Tibial artery (tissue), 4 donors: ENCODE results near the gene POMGNT2.

Experiments
- DNase-seq, 2 donors: peaks; one replicate each; pipeline ENCODE4 v3.0.0-alpha.2; 2019
- H3K27ac ChIP-seq, 2 donors: fragments of 200-600 bp; sonication (generic) in 1 of 2; 1 replicate in 1 of 2; 2 replicates in 1 of 2; pipeline ENCODE4 v1.5.1; 2018 to 2019; ENCODE audit warnings: mild to moderate bottlenecking in 1 of 2
- H3K27me3 ChIP-seq, 2 donors: fragments of 200-600 bp; sonication (generic) in 1 of 2; one replicate each; pipeline versions ENCODE4 v1.5.1 to v1.6.0; 2016 to 2019
- H3K36me3 ChIP-seq, 3 donors: fragments of 200-600 bp; sonication (generic) in 2 of 3; one replicate each; pipeline ENCODE4 v1.5.1; 2016 to 2019; ENCODE audit warnings: mild to moderate bottlenecking in 2 of 3
- H3K4me1 ChIP-seq, 4 donors: fragments of 200-600 bp; sonication (generic) in 2 of 4; 1 replicate in 3 of 4; 2 replicates in 1 of 4; pipeline ENCODE4 v1.5.1; 2016 to 2019
- H3K4me3 ChIP-seq, 2 donors: fragments of 200-600 bp; sonication (generic) in 1 of 2; 1 replicate in 1 of 2; 2 replicates in 1 of 2; pipeline ENCODE4 v1.5.1; 2018 to 2019; ENCODE audit warnings: mild to moderate bottlenecking in 2 of 2
- H3K9me3 ChIP-seq, 3 donors: fragments of 200-600 bp; sonication (generic) in 1 of 3; one replicate each; pipeline ENCODE4 v1.5.1; 2016 to 2019
- intact Hi-C: fragments of 100-400 bp; cut with DNase I; formaldehyde crosslinking; loops from one replicate; pipeline ENCODE4 v1.15.0; 2023; ENCODE audit warnings: low total_unique reads
- TF ChIP-seq, protein P1 (sequence below), 2 experiments: fragments of 200-600 bp in 1 of 2; fragments of 450-650 bp in 1 of 2; IDR thresholded peaks; one replicate each; pipeline ENCODE4 v1.5.1; 2017 to 2019; ENCODE audit warnings: antibody characterized with exemption in 2 of 2, mild to moderate bottlenecking in 1 of 2, moderate library complexity in 1 of 2

Gene POMGNT2

DNA sequence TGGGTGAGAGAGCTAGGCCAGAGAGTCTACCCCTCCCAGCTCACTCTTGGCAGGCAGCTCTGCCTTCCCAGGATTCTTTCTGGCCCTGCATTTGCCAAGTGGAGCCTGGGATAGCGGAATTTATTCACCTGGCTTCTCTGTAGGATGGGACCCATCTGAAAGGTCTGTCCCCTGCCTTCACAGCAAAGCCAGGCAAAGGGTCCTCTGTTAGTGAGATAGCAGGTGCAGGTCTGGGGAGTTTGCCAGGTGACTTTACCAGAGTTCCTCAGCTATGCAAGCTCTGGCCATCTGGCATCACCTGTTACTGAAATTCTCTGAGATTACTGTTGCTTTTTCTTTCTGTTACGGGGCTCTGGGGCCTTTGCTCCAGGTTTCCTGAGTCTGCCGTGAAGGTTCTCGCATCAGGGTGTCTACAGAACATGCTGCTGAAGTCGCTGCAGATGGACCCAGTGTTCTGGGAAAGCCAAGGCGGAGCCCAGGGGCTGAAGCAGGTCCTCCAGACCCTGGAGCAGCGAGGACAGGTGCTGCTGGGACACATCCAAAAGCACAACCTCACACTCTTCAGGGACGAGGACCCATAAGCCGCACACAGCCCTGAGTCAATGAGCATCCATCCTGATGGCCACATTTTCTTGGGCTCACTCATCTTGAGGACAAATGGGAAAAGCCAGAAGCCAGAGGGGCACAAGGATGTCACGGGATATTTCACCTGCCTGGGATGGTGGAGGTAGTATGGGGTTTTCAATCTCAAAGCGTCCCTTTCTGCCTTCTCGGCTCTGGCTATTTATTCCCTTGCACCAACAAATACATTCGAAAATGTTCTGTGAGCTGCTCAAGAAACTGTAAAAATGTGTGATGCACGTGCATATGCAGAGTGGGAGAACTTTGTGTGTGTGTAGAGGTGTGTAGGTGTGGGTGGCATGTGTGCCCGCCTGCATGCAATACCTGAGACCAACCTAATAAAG, 49.8 kb downstream of the POMGNT2 start:
- Histone ChIP-seq H3K4me3 (no peak overlapping the region), H3K27ac (no peak overlapping the region), H3K27me3 (no peaks in the 10 kb centered on the region), H3K36me3 (peaks cover 23 to 51% (median 38%) of the 10 kb centered on the region in 3 donors), H3K9me3 (peaks cover 0 to 24% (median 11%) of the 10 kb centered on the region in 3 donors), H3K4me1 (peaks cover 0 to 2% (median 0%) of the 10 kb centered on the region in 4 donors)
- TF ChIP-seq, protein P1, sequence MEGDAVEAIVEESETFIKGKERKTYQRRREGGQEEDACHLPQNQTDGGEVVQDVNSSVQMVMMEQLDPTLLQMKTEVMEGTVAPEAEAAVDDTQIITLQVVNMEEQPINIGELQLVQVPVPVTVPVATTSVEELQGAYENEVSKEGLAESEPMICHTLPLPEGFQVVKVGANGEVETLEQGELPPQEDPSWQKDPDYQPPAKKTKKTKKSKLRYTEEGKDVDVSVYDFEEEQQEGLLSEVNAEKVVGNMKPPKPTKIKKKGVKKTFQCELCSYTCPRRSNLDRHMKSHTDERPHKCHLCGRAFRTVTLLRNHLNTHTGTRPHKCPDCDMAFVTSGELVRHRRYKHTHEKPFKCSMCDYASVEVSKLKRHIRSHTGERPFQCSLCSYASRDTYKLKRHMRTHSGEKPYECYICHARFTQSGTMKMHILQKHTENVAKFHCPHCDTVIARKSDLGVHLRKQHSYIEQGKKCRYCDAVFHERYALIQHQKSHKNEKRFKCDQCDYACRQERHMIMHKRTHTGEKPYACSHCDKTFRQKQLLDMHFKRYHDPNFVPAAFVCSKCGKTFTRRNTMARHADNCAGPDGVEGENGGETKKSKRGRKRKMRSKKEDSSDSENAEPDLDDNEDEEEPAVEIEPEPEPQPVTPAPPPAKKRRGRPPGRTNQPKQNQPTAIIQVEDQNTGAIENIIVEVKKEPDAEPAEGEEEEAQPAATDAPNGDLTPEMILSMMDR (IDR thresholded peaks at IDR 0.05), result no peak
- no peak for DNase-seq
- intact Hi-C loops, result no loop called here

GRCh38 chr3:43055393-43055792, 50.5 kb downstream of the POMGNT2 start:
- H3K36me3 ChIP-seq, result peaks cover 22 to 47% (median 38%) of the 10 kb centered on the region in 3 donors
- TF ChIP-seq, protein P1 (IDR thresholded peaks at IDR 0.05), result no peak
- intact Hi-C loops, result no loop called here

GRCh38 chr3:43054754-43055153, 51.1 kb downstream of the POMGNT2 start:
- no peak overlapping the region for H3K27ac ChIP-seq
- H3K27me3 ChIP-seq, result no peaks in the 10 kb centered on the region
- no peak overlapping the region for H3K4me3 ChIP-seq
- peaks cover 0 to 29% (median 6%) of the 10 kb centered on the region in 3 donors for H3K9me3 ChIP-seq
- TF ChIP-seq, protein P1 (IDR thresholded peaks at IDR 0.05), result no peak
- intact Hi-C loops, result no loop called here
- H3K36me3 ChIP-seq, result peaks cover 16 to 40% (median 34%) of the 10 kb centered on the region in 3 donors
- H3K4me1 ChIP-seq, result no peaks in the 10 kb centered on the region
- no peak for DNase-seq

More at GRCh38 chr3:43055393-43055792, 50.5 kb downstream of the POMGNT2 start:
- Histone ChIP-seq H3K27me3 (no peaks in the 10 kb centered on the region), H3K4me3 (no peak overlapping the region), H3K4me1 (no peaks in the 10 kb centered on the region), H3K27ac (no peak overlapping the region), H3K9me3 (peaks cover 0 to 26% (median 11%) of the 10 kb centered on the region in 3 donors)
- no peak for DNase-seq

DNA sequence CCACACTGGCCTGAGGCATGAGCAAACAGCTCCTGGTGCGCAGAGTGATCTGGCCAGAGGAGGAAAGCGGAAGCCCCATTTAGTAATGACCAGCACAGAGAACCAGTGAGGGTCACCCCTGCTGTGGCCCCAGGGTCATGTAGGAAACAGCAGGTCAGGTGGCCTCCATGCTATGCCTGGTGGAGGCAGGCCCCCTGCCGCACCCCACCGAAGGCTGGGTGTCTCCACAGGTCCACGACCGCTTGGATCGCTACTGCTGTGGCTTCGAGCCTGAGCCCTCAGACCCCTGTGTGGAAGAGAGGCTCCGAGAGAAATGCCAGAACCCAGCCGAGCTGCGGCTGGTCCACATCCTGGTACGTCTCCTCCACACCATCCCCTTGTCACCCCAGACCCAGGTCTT, 52.6 kb downstream of the POMGNT2 start:
- H3K4me3 ChIP-seq, result no peak overlapping the region
- H3K27ac ChIP-seq, result no peak overlapping the region
- H3K27me3 ChIP-seq, result no peaks in the 10 kb centered on the region
- peaks cover 13 to 32% (median 27%) of the 10 kb centered on the region in 3 donors for H3K36me3 ChIP-seq
- no peaks in the 10 kb centered on the region for H3K4me1 ChIP-seq
- intact Hi-C loops, result no loop called here
- TF ChIP-seq, protein P1 (IDR thresholded peaks at IDR 0.05), result no peak
- no peak for DNase-seq
- H3K9me3 ChIP-seq, result peaks cover 0 to 35% (median 15%) of the 10 kb centered on the region in 3 donors

DNA sequence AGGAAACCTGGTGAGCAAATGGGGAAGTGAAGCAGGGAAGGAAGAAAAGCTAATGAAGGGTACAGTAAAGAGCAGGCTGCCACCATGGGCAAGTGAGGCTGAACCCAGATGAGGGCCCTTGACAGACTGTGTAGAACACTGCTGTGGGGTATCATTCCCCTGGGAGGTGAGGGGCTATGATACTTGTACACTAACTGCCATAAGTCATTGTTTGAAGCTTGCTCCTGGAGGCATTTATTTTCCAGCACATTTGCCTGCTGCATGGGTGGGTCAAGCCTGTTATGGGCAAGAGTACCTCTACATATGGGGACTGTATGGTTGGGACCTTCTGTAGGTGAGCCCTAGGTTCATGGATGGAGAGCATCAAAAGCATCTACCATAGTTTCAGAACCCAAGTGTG, 57.4 kb downstream of the POMGNT2 start:
- peaks cover 0 to 1% (median under 1%) of the 10 kb centered on the region in 4 donors for H3K4me1 ChIP-seq
- TF ChIP-seq, protein P1 (IDR thresholded peaks at IDR 0.05), result no peak
- no peak for DNase-seq
- intact Hi-C loops, result no loop called here
- no peaks in the 10 kb centered on the region for H3K27me3 ChIP-seq
- no peak overlapping the region for H3K4me3 ChIP-seq
- H3K27ac ChIP-seq, result no peak overlapping the region
- H3K36me3 ChIP-seq, result peaks cover 0 to 18% (median 15%) of the 10 kb centered on the region in 3 donors
- H3K9me3 ChIP-seq, result peaks cover 0 to 50% (median 20%) of the 10 kb centered on the region in 3 donors
